Measurements from ENCODE around the gene ANAPC2.

The ANAPC2 gene

GRCh38 chr9:137189297-137190295 lies 1.2 kb upstream of the ANAPC2 start:
- Mint-ChIP-seq H3K9me3 (no peaks in the 10 kb centered on the region), H3K27me3 (peaks cover 10% of the 10 kb centered on the region), H3K36me3 (peaks cover 16% of the 10 kb centered on the region), H3K27ac (peak overlapping the region; percentile 96), H3K4me3 (peak overlapping the region; percentile 97), H3K4me1 (peaks cover 35% of the 10 kb centered on the region)
- no peak for DNase-seq
- CTCF ChIA-PET: interaction anchor here (0.8 to 3.1 kb wide), 13 partner anchors 9 to 160 kb away, joined by 3 to 21 read pairs (median 4); partner anchors contain the start of genes CYSRT1, NDOR1, RNF208 and RNF224

DNA sequence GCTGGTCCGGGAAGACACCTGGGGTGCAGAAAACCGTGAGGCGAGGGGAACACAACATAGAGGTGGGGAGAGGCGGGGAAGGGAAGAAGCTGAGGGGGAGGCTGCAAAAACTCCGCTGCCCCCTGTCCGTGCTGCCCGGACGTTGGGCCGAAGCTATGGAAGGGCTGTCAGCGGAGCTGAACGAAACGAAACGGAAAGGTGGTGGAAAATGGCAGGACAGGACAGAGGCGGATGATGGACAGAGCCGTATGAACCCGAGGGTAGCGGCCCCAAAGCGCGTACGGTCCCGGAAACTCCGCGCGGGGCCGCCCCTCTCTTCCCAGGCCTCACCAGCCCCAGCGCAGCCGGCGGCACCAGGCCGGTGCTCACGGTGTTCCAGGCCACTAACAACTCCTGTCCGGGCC lies 272 bp downstream of the ANAPC2 start:
- Mint-ChIP-seq H3K27me3 (peaks cover 10% of the 10 kb centered on the region), H3K4me3 (peak overlapping the region; percentile 90), H3K36me3 (peaks cover 29% of the 10 kb centered on the region), H3K9me3 (no peaks in the 10 kb centered on the region), H3K27ac (peak overlapping the region; percentile 96), H3K4me1 (peaks cover 37% of the 10 kb centered on the region)
- CTCF ChIA-PET: interaction anchor here (1.2 to 3.1 kb wide), 6 partner anchors 9 to 141 kb away, joined by 3 to 21 read pairs (median 3); partner anchors contain the start of genes CYSRT1, RNF208 and RNF224
- DNase-seq: no peak

GRCh38 chr9:137187386-137187785 lies 974 bp downstream of the ANAPC2 start:
- peaks cover 10% of the 10 kb centered on the region for H3K27me3 Mint-ChIP-seq
- CTCF ChIA-PET: interaction anchor here (1.2 to 3.1 kb wide), 5 partner anchors 8 to 141 kb away, joined by 3 to 21 read pairs (median 3); partner anchors contain the start of genes CYSRT1, RNF208 and RNF224
- peak overlapping the region; percentile 90 for H3K4me3 Mint-ChIP-seq
- peak overlapping the region; percentile 96 for H3K27ac Mint-ChIP-seq
- DNase-seq: no peak
- peaks cover 32% of the 10 kb centered on the region for H3K36me3 Mint-ChIP-seq
- peaks cover 37% of the 10 kb centered on the region for H3K4me1 Mint-ChIP-seq
- H3K9me3 Mint-ChIP-seq: no peaks in the 10 kb centered on the region

DNA sequence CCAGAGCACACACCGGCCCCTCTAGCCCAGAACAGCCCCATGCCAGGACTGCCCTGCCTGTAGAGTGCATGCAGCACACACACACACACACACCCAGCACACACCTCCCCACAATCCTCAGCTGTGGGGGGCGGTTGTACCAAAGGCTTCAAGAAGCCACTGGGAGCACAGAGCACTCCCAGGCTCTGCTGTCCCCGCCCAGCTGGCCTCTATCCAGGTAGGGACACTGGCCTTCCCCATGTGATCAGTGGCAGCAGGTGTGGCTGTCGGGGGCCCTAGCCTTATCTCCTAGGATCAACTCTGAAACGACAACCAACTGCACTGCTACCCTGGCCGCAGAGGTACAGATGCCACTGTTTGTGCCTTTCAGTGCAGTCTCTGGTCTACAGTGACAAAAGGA lies 2.0 kb downstream of the ANAPC2 start:
- H3K4me3 Mint-ChIP-seq: peak overlapping the region; percentile 90
- CTCF ChIA-PET: no interaction called here
- no peaks in the 10 kb centered on the region for H3K9me3 Mint-ChIP-seq
- peaks cover 10% of the 10 kb centered on the region for H3K27me3 Mint-ChIP-seq
- H3K36me3 Mint-ChIP-seq: peaks cover 36% of the 10 kb centered on the region
- H3K27ac Mint-ChIP-seq: peak overlapping the region; percentile 71
- DNase-seq: no peak
- peaks cover 37% of the 10 kb centered on the region for H3K4me1 Mint-ChIP-seq

- H3K9me3 Mint-ChIP-seq: no peaks in the 10 kb centered on the region
- H3K4me3 Mint-ChIP-seq: no peak overlapping the region
- no peak for DNase-seq
- H3K36me3 Mint-ChIP-seq: peaks cover 34% of the 10 kb centered on the region
- CTCF ChIA-PET: no interaction called here
- H3K4me1 Mint-ChIP-seq: peaks cover 36% of the 10 kb centered on the region
- H3K27ac Mint-ChIP-seq: no peak overlapping the region
- H3K27me3 Mint-ChIP-seq: peaks cover 10% of the 10 kb centered on the region
Observed at GRCh38 chr9:137185921-137186320, 2.4 kb downstream of the ANAPC2 start.

- H3K36me3 Mint-ChIP-seq: peaks cover 31% of the 10 kb centered on the region
- H3K4me1 Mint-ChIP-seq: peaks cover 31% of the 10 kb centered on the region
Observed at GRCh38 chr9:137184881-137185660, 3.3 kb downstream of the ANAPC2 start.

GRCh38 chr9:137183980-137184595 lies 4.3 kb downstream of the ANAPC2 start:
- Mint-ChIP-seq H3K4me3 (no peak overlapping the region), H3K27me3 (peaks cover 10% of the 10 kb centered on the region), H3K27ac (no peak overlapping the region), H3K4me1 (peaks cover 23% of the 10 kb centered on the region), H3K36me3 (peaks cover 34% of the 10 kb centered on the region), H3K9me3 (no peaks in the 10 kb centered on the region)
- CTCF ChIA-PET: no interaction called here
- no peak for DNase-seq

More at GRCh38 chr9:137184881-137185660, 3.3 kb downstream of the ANAPC2 start:
- Mint-ChIP-seq H3K27me3 (peaks cover 10% of the 10 kb centered on the region), H3K9me3 (no peaks in the 10 kb centered on the region), H3K4me3 (no peak overlapping the region), H3K27ac (no peak overlapping the region)
- no peak for DNase-seq
- CTCF ChIA-PET: no interaction called here

DNA sequence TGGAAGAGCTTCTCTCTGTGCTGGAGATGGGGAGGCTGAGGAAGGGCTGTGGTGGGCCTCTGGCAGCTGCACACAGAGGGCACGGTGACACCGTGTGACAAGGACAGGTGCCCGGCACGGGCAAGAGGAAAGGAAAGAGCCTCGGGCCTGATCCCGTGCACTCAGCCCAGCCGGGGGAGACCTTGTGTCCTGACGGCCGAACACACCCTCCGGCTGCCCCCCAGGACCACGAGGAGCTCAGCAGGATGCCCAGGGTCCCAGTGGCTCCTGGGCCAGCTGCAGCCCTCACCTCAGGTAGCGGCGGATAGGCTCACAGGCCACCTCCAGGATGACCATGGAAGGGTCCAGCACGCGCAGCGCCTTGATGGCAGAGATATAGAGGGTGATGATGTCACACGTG lies 5.5 kb downstream of the ANAPC2 start:
- no peaks in the 10 kb centered on the region for H3K9me3 Mint-ChIP-seq
- H3K4me1 Mint-ChIP-seq: peaks cover 17% of the 10 kb centered on the region
- peaks cover 3% of the 10 kb centered on the region for H3K27me3 Mint-ChIP-seq
- no peak overlapping the region for H3K27ac Mint-ChIP-seq
- H3K36me3 Mint-ChIP-seq: peaks cover 30% of the 10 kb centered on the region
- CTCF ChIA-PET: no interaction called here
- no peak for DNase-seq
- no peak overlapping the region for H3K4me3 Mint-ChIP-seq

DNA sequence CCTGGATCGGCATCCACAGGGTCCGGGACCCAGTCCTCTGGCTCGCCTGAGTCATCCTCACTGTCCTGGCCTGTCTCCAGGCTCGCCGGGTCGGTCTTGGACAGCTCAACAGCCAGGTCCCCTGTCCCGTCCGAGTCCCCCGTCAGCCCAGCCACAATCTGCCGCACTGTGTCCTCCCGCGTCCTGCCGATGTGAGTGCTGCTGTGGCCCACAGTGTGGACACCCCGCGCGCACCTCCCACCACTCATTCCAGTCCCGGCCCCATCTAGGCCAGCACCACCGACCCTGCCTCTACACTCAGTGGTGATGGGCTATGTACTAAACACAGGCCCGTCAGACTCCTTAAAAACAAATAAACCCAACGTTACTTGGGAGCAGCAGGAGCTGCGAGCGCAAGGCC lies 6.7 kb downstream of the ANAPC2 start:
- Mint-ChIP-seq H3K27ac (no peak overlapping the region), H3K36me3 (peaks cover 28% of the 10 kb centered on the region), H3K4me3 (no peak overlapping the region), H3K27me3 (no peaks in the 10 kb centered on the region), H3K4me1 (peaks cover 7% of the 10 kb centered on the region), H3K9me3 (no peaks in the 10 kb centered on the region)
- no peak for DNase-seq
- CTCF ChIA-PET: interaction anchor here (0.6 kb wide), 1 partner anchor 103 kb away, joined by 3 read pairs; no protein-coding TSS in a partner anchor

GRCh38 chr9:137180491-137180890 lies 7.9 kb downstream of the ANAPC2 start:
- H3K9me3 Mint-ChIP-seq: no peaks in the 10 kb centered on the region
- peaks cover 26% of the 10 kb centered on the region for H3K36me3 Mint-ChIP-seq
- H3K27me3 Mint-ChIP-seq: peaks cover 8% of the 10 kb centered on the region
- CTCF ChIA-PET: interaction anchor here (1.0 kb wide), 1 partner anchor 134 kb away, joined by 4 read pairs; no protein-coding TSS in a partner anchor
- H3K4me1 Mint-ChIP-seq: peaks cover 2% of the 10 kb centered on the region
- no peak for DNase-seq
- H3K27ac Mint-ChIP-seq: no peak overlapping the region
- H3K4me3 Mint-ChIP-seq: no peak overlapping the region

DNA sequence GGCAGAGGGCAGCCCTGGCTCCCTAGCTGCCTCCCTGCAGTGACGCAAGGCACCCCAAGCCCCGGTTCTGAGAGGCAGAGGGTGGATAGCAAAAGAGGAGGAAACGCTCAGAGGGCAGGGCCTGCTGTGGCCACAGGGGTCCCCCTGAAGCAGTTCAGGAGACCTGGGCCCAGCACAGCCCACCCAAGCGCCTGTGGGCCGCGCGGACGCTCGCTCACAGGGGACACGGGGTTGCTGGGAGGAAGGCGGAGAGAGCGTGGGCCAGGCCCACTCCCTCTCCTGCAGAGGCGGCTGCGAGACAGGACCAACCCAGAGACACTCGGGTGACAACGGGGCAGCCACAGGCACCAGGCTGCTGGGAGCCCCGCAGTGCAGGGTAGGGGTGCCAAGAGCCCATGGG lies 8.6 kb downstream of the ANAPC2 start:
- Mint-ChIP-seq H3K27ac (no peak overlapping the region), H3K27me3 (peaks cover 15% of the 10 kb centered on the region), H3K4me1 (peaks cover 2% of the 10 kb centered on the region), H3K4me3 (no peak overlapping the region), H3K36me3 (peaks cover 26% of the 10 kb centered on the region), H3K9me3 (no peaks in the 10 kb centered on the region)
- DNase-seq: no peak
- CTCF ChIA-PET: no interaction called here

DNA sequence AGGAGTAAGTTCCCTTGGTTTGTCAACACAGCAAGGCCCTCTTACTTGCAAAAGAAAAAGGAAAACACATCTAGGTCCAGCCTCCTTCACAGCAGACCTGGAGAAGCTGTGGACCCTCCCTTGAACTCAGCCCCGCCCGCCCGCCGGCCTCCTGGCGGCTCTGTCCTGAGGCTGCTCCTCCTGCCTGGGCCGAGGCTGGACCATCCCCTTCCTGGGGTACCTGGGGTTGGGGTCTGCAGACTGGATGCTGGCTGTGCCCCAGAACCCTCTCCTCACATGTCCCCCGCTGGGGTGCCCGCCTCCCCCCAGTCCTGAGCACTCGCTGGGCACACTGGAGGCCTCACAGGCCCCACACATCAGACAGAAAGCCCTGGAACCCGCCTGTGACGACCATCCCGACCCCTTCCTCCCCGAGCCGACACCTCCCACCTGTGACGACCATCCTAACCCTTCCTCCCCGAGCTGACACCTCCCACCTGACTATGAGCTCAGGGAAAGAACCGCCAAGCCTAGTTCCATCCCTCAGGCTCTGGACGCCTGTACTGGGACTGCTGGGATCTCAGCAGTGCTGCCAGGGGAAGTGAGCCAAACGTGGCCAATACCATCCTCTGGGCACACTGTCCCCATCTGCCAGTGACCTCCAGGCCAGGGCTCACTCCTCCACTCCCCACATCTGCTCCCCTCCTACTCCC lies 9.3 kb downstream of the ANAPC2 start:
- Mint-ChIP-seq H3K27ac (no peak overlapping the region), H3K4me1 (peaks cover 1% of the 10 kb centered on the region), H3K36me3 (peaks cover 22% of the 10 kb centered on the region), H3K27me3 (peaks cover 22% of the 10 kb centered on the region), H3K9me3 (no peaks in the 10 kb centered on the region), H3K4me3 (no peak overlapping the region)
- CTCF ChIA-PET: interaction anchor here (0.8 kb wide), 1 partner anchor 9 kb away, joined by 3 read pairs; no protein-coding TSS in a partner anchor
- DNase-seq: no peak

DNA sequence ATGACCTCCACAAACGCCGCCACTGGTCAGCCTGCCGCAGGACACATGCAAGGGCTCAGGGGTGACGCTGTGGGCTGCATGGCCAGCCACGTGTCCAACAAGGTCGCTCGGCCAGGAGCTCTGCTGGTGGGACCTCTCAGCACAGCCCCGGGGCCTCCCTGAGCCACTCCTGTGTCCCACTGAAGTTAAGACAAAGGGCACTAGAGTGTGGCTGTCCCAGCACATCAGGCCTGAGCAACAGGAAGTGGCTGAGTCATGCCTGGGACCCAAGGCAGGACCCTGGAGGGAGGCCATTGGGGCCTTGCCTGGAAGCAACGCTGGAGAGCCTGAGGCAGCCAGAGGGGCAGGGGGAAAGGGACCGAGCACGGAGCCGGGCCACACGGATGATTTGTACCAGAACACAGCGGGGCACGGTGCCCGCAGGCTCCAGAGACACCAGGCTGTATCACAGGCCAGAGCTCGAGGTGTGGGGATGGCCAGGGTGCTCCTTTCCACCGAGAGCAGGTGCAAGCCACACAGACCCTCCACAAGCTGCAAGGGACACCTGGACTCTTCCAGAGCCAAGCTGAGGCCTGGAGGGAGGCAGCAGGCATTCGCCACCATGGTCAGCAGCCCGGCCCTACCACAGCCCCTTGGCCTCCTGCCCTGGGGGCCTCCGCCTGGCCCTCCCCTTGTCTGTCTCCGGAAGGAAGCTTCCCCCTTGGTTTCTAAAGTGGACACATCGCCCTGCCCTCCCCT lies 10.0 kb downstream of the ANAPC2 start:
- H3K4me1 Mint-ChIP-seq: peaks cover 2% of the 10 kb centered on the region
- H3K36me3 Mint-ChIP-seq: peaks cover 16% of the 10 kb centered on the region
- CTCF ChIA-PET: interaction anchor here (0.8 to 1.5 kb wide), 4 partner anchors 9 to 149 kb away, joined by 3 read pairs; partner anchors contain the start of gene NPDC1
- no peak for DNase-seq
- H3K9me3 Mint-ChIP-seq: no peaks in the 10 kb centered on the region
- H3K27me3 Mint-ChIP-seq: peaks cover 29% of the 10 kb centered on the region
- H3K27ac Mint-ChIP-seq: no peak overlapping the region
- no peak overlapping the region for H3K4me3 Mint-ChIP-seq
